Muscle of leg (tissue), 16 donors: ENCODE measurements around the gene PPM1K. TPM values are rescaled to one million over a fixed set of nuclear protein-coding genes. Genes with fewer than 3 reads are reported as not detected.
"Not testable (repeated sequence)": the region's sequence is repeated elsewhere in the genome, so short reads cannot be mapped to it uniquely, and the experiment has no call there.

Experiments
- DNase-seq: peaks from one replicate; pipeline ENCODE4 v3.0.0; 2013
- H3K27ac ChIP-seq: one replicate; pipeline ENCODE4 v1.5.1; 2013; ENCODE audit warnings: mild to moderate bottlenecking, low read length, control low read depth
- H3K27me3 ChIP-seq: one replicate; pipeline ENCODE4 v1.6.1; 2013; ENCODE audit warnings: low read length; ENCODE audit not compliant: control insufficient read depth, insufficient read depth
- H3K36me3 ChIP-seq: one replicate; pipeline ENCODE4 v1.6.1; 2013; ENCODE audit warnings: low read length; ENCODE audit not compliant: control insufficient read depth, insufficient read depth
- H3K4me1 ChIP-seq: one replicate; pipeline ENCODE4 v1.6.1; 2013; ENCODE audit warnings: low read length; ENCODE audit not compliant: control insufficient read depth, insufficient read depth
- H3K4me3 ChIP-seq: one replicate; pipeline ENCODE4 v1.5.1; 2013; ENCODE audit warnings: low read length, control low read depth
- H3K9me3 ChIP-seq: replicated peaks from 2 replicates; pipeline ENCODE4 v1.6.1; 2013; ENCODE audit warnings: low read depth, low read length; ENCODE audit not compliant: control insufficient read depth
- WGBS: methylation state at CpG from one replicate; pipeline ENCODE4 v1.1.5; 2013; ENCODE audit warnings: missing lambda C conversion rate; ENCODE audit not compliant: insufficient coverage; 5-methylcytosine and 5-hydroxymethylcytosine counted together
- long read RNA-seq, 11 donors: transcript quantifications; one replicate each; lab custom pipeline, GENCODE V29; 2026
- polyA plus RNA-seq, 8 donors: library from polyadenylated mRNA; unstranded; fragments of 120-200 nt; gene quantifications; one replicate each; pipeline versions ENCODE4 v1.2.1 to v1.2.3, GENCODE V29; 2013; ENCODE audit warnings: inconsistent platforms in 1 of 8, low replicate concordance in 1 of 8; ENCODE audit not compliant: insufficient read length in 8 of 8, insufficient read depth in 1 of 8
- total RNA-seq: library from RNA; stranded (reverse); fragments of 120-200 nt; gene quantifications from one replicate; pipeline ENCODE4 v1.2.4, GENCODE V29; 2013

PPM1K gene
- total RNA-seq: 22.5 TPM
- polyA plus RNA-seq: 10 to 100 TPM; 10.9 to 17.4 (median 14.8) TPM
- long read RNA-seq, donor 1: 0 reads
- long read RNA-seq, donor 2: 0 reads
- long read RNA-seq, donor 3, full-length matches to known transcripts: 5 of 5 reads
- long read RNA-seq, donor 3, partial matches to known transcripts: 0 of 5 reads
- long read RNA-seq, donor 3, other reads (novel, unspliced or antisense): 0 of 5 reads
- long read RNA-seq, donor 4: 0 reads
- long read RNA-seq, donor 5, full-length matches to known transcripts: 2 of 2 reads
- long read RNA-seq, donor 5, partial matches to known transcripts: 0 of 2 reads
- long read RNA-seq, donor 5, other reads (novel, unspliced or antisense): 0 of 2 reads
- long read RNA-seq, donor 6, full-length matches to known transcripts: 3 of 3 reads
- long read RNA-seq, donor 6, partial matches to known transcripts: 0 of 3 reads
- long read RNA-seq, donor 6, other reads (novel, unspliced or antisense): 0 of 3 reads
- long read RNA-seq, donor 7, full-length matches to known transcripts: 1 of 1 reads
- long read RNA-seq, donor 7, partial matches to known transcripts: 0 of 1 reads
- long read RNA-seq, donor 7, other reads (novel, unspliced or antisense): 0 of 1 reads
- long read RNA-seq, donor 8, full-length matches to known transcripts: 1 of 1 reads
- long read RNA-seq, donor 8, partial matches to known transcripts: 0 of 1 reads
- long read RNA-seq, donor 8, other reads (novel, unspliced or antisense): 0 of 1 reads
- long read RNA-seq, donor 9: 0 reads
- long read RNA-seq, donor 10, full-length matches to known transcripts: 4 of 15 reads
- long read RNA-seq, donor 10, partial matches to known transcripts: 11 of 15 reads
- long read RNA-seq, donor 10, other reads (novel, unspliced or antisense): 0 of 15 reads
- long read RNA-seq, donor 11, partial matches to known transcripts: 7 of 7 reads
- long read RNA-seq, donor 11, other reads (novel, unspliced or antisense): 0 of 7 reads

- Histone ChIP-seq H3K27me3 (no peaks in the 10 kb centered on the region), H3K27ac (peak within 1 kb of the TSS; percentile 99), H3K4me1 (peaks cover 8% of the 10 kb centered on the region), H3K4me3 (peak within 1 kb of the TSS; percentile 78), H3K36me3 (no peaks in the 10 kb centered on the region), H3K9me3 (no peaks in the 10 kb centered on the region)
- under 1% methylated on average over 48 of the region's 55 CpGs for WGBS
- peak; percentile 99 for DNase-seq
Observed at GRCh38 chr4:88284439-88285234, at the start of gene PPM1K. TSS of gene PPM1K (minus strand) at chr4:88284561. CDS start at chr4:88278583, 5,978 bp downstream.

DNA sequence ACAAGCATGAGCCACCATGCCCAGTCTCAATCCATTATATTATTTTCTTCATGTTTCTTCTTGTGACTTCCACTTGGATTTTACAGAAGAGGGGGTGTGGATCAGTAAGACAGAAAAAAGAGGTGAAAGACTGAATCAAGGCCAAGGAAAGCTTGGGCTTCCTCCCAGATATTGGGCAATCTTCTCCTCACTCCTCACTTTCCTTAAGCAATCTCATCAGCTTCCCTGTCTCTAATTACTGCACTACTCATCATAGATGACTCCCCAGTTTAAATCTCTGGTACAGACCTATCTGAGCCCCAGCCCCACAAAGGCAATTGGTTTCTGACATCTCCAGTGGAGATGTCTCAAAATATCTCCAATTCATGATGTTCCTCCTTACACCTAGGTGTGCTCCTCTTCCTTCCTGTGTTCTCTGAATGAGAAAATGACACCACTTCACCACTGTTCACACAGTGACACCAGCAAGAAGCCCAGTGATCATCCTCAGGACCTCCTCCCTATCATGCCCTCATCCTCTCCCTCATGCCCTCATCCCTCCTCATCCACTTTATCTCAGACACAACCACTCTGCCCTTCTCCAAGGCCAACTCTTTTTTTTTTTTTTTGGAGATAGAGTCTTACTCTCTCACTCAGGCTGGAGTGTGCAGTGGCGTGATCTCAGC is 49.5 kb upstream of the PPM1K start:
- Histone ChIP-seq H3K4me1 (no peaks in the 10 kb centered on the region), H3K27ac (no peak overlapping the region), H3K4me3 (no peak overlapping the region), H3K27me3 (no peaks in the 10 kb centered on the region), H3K9me3 (no peaks in the 10 kb centered on the region), H3K36me3 (no peaks in the 10 kb centered on the region)
- DNase-seq: no peak
- no CpG with 5 or more reads among the region's 1 CpG for WGBS

DNA sequence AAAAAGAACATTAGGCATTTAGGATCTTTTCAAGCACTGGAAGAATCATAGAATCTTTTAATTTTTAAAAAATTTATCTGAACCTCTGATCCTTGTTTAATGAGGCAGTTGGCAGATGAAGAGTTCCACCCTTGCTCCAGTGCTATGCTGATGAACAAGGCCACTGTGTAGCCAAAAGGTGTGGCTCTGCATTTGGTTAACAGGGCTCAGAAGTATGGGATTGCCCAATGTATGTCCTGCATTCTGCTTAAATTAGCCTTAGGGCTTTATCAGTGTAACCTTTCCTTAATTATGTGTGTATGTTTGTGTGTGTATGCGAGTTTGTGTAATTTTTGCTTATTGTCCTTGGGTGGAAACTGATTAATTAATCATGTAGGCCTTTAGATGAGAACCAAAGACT is 43.3 kb upstream of the PPM1K start:
- no peaks in the 10 kb centered on the region for H3K27me3 ChIP-seq
- H3K4me1 ChIP-seq: no peaks in the 10 kb centered on the region
- H3K4me3 ChIP-seq: no peak overlapping the region
- DNase-seq: no peak
- H3K36me3 ChIP-seq: no peaks in the 10 kb centered on the region
- H3K27ac ChIP-seq: no peak overlapping the region
- no peaks in the 10 kb centered on the region for H3K9me3 ChIP-seq
- no CpG with 5 or more reads among the region's 1 CpG for WGBS

GRCh38 chr4:88320780-88321373 is 36.5 kb upstream of the PPM1K start:
- Histone ChIP-seq H3K27me3 (no peaks in the 10 kb centered on the region), H3K9me3 (peaks cover 2% of the 10 kb centered on the region), H3K4me1 (no peaks in the 10 kb centered on the region), H3K36me3 (no peaks in the 10 kb centered on the region), H3K4me3 (no peak overlapping the region), H3K27ac (no peak overlapping the region)
- DNase-seq: peak; percentile 57
- WGBS: 54% methylated on average over 4 of the region's 5 CpGs

- Histone ChIP-seq H3K36me3 (no peaks in the 10 kb centered on the region), H3K9me3 (peaks cover 2% of the 10 kb centered on the region), H3K27ac (no peak overlapping the region), H3K4me3 (no peak overlapping the region), H3K4me1 (no peaks in the 10 kb centered on the region), H3K27me3 (no peaks in the 10 kb centered on the region)
- no peak for DNase-seq
- WGBS: no CpG with 5 or more reads among the region's 1 CpG
Observed at GRCh38 chr4:88320224-88320779, 35.9 kb upstream of the PPM1K start.

- Histone ChIP-seq H3K36me3 (no peaks in the 10 kb centered on the region), H3K4me3 (no peak overlapping the region), H3K9me3 (peaks cover 2% of the 10 kb centered on the region), H3K27ac (no peak overlapping the region), H3K27me3 (no peaks in the 10 kb centered on the region), H3K4me1 (no peaks in the 10 kb centered on the region)
- DNase-seq: no peak
- no CpG with 5 or more reads among the region's 3 CpGs for WGBS
Observed at GRCh38 chr4:88318751-88319350, 34.5 kb upstream of the PPM1K start.

DNA sequence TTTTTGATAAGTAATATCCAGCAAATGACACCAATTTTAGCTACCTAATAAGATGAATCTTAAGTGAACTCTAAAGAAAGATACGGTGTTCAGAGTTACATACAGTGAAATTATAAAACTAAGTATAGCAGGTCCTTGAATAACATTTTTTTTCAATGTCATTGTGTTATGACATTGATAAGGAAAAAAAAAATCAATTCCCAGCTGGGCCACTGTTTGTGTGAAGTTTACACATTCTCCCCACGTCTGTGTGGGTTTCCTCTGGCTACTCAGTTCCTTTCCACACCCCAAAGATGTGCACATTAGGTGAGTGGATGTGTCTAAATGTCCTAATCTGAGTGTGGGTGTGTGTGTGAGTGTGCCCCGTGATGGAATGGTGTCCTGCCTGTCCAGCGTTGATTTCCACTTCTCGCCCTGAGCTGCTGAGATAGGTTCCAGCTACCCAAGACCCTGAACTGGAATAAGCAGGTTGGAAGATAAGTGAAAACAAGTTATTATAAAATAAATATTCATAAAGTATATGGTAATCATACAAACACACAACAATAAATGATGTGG is 31.2 kb upstream of the PPM1K start:
- WGBS: no CpG with 5 or more reads among the region's 5 CpGs

GRCh38 chr4:88313088-88313624 is 28.8 kb upstream of the PPM1K start:
- H3K36me3 ChIP-seq, H3K27me3 ChIP-seq, H3K27ac ChIP-seq, DNase-seq, H3K9me3 ChIP-seq, H3K4me3 ChIP-seq, H3K4me1 ChIP-seq: not testable (repeated sequence)
- WGBS: 97% methylated on average over 19 of the region's 23 CpGs

More for the DNA sequence above, 31.2 kb upstream of the PPM1K start:
- Histone ChIP-seq H3K4me3 (no peak overlapping the region), H3K36me3 (no peaks in the 10 kb centered on the region), H3K27me3 (no peaks in the 10 kb centered on the region), H3K27ac (no peak overlapping the region), H3K4me1 (no peaks in the 10 kb centered on the region), H3K9me3 (peaks cover 2% of the 10 kb centered on the region)
- no peak for DNase-seq
